A673 (cell line): ENCODE results near the gene KIF19. TPM values are rescaled to one million over a fixed set of nuclear protein-coding genes. Genes with fewer than 3 reads are reported as not detected.
A peak's percentile ranks its signal among the peaks of the same experiment; 100 is the strongest.

Experiments used
- BruUV-seq: library from RNA; stranded (reverse); fragments of 400-500 nt; replicated peaks from 2 replicates; lab custom pipeline; 2021; lab: Mats Ljungman, UMichigan
- CTCF ChIA-PET: fragments of 300-600 bp; sonication (Branson Sonifier 250); formaldehyde crosslinking; loops from one replicate; lab custom pipeline; 2022; ENCODE audit warnings: antibody characterized with exemption; lab: Charles Lee
- POLR2A ChIA-PET: fragments of 300-600 bp; sonication (Branson Sonifier 250); formaldehyde crosslinking; loops from one replicate; lab custom pipeline; 2022; ENCODE audit warnings: antibody characterized with exemption; ENCODE audit not compliant: low non-redundant PET; lab: Charles Lee
- DNase-seq: peaks from one replicate; pipeline ENCODE4 v3.0.0-alpha.2; 2015; ENCODE audit warnings: low spot score
- H3K27ac ChIP-seq: fragments of 200-600 bp; sonication (generic); 2 replicates; pipeline ENCODE4 v1.5.1; 2016; ENCODE audit warnings: mixed run types, low read depth, mild to moderate bottlenecking, mixed read lengths, antibody characterized with exemption, low read length; ENCODE audit not compliant: poor library complexity, severe bottlenecking
- H3K27me3 ChIP-seq: fragments of 200-600 bp; sonication (generic); replicated peaks from 2 replicates; pipeline ENCODE4 v1.6.1; 2017; ENCODE audit warnings: mixed run types, low read depth, mild to moderate bottlenecking, mixed read lengths, antibody characterized with exemption, low read length; ENCODE audit not compliant: insufficient read depth, poor library complexity
- H3K36me3 ChIP-seq: fragments of 200-600 bp; sonication (generic); 2 replicates; pipeline ENCODE4 v1.6.1; 2016; ENCODE audit warnings: mixed run types, mild to moderate bottlenecking, mixed read lengths, antibody characterized with exemption, low read length; ENCODE audit not compliant: insufficient read depth, poor library complexity, severe bottlenecking
- H3K4me1 ChIP-seq: fragments of 200-600 bp; sonication (generic); 2 replicates; pipeline ENCODE4 v1.6.1; 2017; ENCODE audit warnings: mixed run types, mild to moderate bottlenecking, mixed read lengths, antibody characterized with exemption, low read length; ENCODE audit not compliant: insufficient read depth, poor library complexity, severe bottlenecking
- H3K4me3 ChIP-seq: fragments of 200-600 bp; sonication (generic); 2 replicates; pipeline ENCODE4 v1.5.1; 2016; ENCODE audit warnings: low read depth, mixed run types, mild to moderate bottlenecking, mixed read lengths, low read length; ENCODE audit not compliant: poor library complexity, severe bottlenecking
- H3K9me3 ChIP-seq: fragments of 200-600 bp; sonication (generic); 2 replicates; pipeline ENCODE4 v1.6.1; 2016; ENCODE audit warnings: mixed run types, low read depth, mild to moderate bottlenecking, mixed read lengths, antibody characterized with exemption, low read length; ENCODE audit not compliant: poor library complexity, severe bottlenecking
- EZH2 ChIP-seq: fragments of 200-600 bp; sonication (generic); IDR thresholded peaks from 2 replicates; pipeline ENCODE4 v1.6.1; 2017; ENCODE audit warnings: borderline replicate concordance, low read depth, mild to moderate bottlenecking, mixed read lengths, antibody characterized with exemption, low read length; ENCODE audit not compliant: poor library complexity, severe bottlenecking
- intact Hi-C: fragments of 100-400 bp; cut with micrococcal nuclease; formaldehyde crosslinking; loops from one replicate; pipeline ENCODE4 v1.10.0; 2022; ENCODE audit not compliant: unreplicated experiment
- total RNA-seq: library from RNA; stranded (reverse); gene quantifications from 2 replicates; pipeline ENCODE4 v1.2.3, GENCODE V29; 2021
- TF ChIP-seq, protein P1 (sequence below): fragments of 300-800, 200-600 bp; sonication (generic); conservative IDR thresholded peaks from 2 replicates; pipeline ENCODE4 v1.5.1; 2017; ENCODE audit warnings: low read depth, mild to moderate bottlenecking, antibody characterized with exemption, low read length, moderate library complexity, mixed read lengths

The KIF19 gene
- total RNA-seq, 1 experiment from 2014 or later, result not detected

DNA sequence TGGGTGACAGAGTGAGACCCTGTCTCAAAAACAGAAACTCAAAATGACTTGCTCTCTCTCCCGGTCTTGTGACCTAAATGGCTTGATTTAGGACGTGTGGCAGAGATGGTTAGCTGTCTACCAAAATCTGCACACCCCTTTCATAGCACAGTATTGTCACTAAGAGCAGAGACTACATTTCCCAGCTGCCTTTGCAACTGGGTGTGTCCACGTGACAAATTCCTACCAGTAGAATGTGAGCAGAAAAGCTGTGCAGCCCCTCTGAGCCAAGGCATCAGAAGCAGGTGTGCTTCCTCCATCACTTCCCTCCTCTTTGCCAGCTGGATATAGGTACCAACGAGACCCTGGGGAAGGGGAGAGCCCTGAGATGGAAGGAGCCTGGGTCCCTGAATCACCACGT, 66.8 kb downstream of the KIF19 start:
- H3K4me3 ChIP-seq, result no peak overlapping the region
- no peaks in the 10 kb centered on the region for H3K27me3 ChIP-seq
- no peak for TF ChIP-seq EZH2
- TF ChIP-seq, protein P1, sequence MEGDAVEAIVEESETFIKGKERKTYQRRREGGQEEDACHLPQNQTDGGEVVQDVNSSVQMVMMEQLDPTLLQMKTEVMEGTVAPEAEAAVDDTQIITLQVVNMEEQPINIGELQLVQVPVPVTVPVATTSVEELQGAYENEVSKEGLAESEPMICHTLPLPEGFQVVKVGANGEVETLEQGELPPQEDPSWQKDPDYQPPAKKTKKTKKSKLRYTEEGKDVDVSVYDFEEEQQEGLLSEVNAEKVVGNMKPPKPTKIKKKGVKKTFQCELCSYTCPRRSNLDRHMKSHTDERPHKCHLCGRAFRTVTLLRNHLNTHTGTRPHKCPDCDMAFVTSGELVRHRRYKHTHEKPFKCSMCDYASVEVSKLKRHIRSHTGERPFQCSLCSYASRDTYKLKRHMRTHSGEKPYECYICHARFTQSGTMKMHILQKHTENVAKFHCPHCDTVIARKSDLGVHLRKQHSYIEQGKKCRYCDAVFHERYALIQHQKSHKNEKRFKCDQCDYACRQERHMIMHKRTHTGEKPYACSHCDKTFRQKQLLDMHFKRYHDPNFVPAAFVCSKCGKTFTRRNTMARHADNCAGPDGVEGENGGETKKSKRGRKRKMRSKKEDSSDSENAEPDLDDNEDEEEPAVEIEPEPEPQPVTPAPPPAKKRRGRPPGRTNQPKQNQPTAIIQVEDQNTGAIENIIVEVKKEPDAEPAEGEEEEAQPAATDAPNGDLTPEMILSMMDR, result no peak
- H3K36me3 ChIP-seq, result no peaks in the 10 kb centered on the region
- H3K27ac ChIP-seq, result no peak overlapping the region
- peaks cover 11% of the 10 kb centered on the region for H3K4me1 ChIP-seq
- H3K9me3 ChIP-seq, result no peaks in the 10 kb centered on the region
- CTCF ChIA-PET, result no interaction called here
- POLR2A ChIA-PET, result no interaction called here
- intact Hi-C loops, result no loop called here
- peak; percentile 33 for DNase-seq
- BruUV-seq, result no TSS peak

DNA sequence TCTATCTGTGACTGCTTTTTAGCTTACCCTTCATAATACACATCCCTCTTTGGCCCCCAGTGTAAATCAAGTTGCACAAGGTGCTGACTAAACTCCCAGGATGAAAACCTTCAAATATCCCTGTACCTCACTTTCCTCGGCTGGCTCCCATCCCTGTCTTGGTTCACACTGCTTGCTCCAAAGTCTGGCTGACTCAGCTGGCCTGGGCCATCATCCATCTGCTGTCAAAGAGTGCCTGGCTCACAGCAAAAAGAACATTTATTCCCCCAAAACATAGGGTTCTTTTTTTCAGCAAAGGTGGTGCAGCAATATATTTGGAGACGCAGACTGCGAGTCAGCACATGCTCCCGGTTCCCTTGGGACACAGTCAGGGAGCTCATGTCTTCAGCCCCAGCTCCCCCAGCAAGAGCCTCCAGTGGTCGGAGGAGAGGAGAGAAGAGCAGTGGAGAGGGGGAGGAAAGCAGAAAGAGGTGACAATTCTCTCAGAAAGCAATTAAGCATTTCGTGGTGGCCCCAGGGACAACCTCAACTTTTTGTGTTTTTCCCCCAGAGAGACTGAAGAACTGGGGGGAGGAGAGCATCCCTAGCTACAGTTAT, 67.4 kb downstream of the KIF19 start:
- Histone ChIP-seq H3K9me3 (no peaks in the 10 kb centered on the region), H3K27me3 (no peaks in the 10 kb centered on the region), H3K36me3 (no peaks in the 10 kb centered on the region), H3K4me3 (no peak overlapping the region), H3K27ac (no peak overlapping the region), H3K4me1 (peaks cover 11% of the 10 kb centered on the region)
- TF ChIP-seq, protein P1, result no peak
- TF ChIP-seq EZH2, result no peak
- CTCF ChIA-PET, result interaction anchor here (0.7 kb wide), 1 partner anchor 14 kb away, joined by 4 read pairs; no protein-coding TSS in a partner anchor
- intact Hi-C loops, result no loop called here
- BruUV-seq, result no TSS peak
- no peak for DNase-seq
- POLR2A ChIA-PET, result no interaction called here

DNA sequence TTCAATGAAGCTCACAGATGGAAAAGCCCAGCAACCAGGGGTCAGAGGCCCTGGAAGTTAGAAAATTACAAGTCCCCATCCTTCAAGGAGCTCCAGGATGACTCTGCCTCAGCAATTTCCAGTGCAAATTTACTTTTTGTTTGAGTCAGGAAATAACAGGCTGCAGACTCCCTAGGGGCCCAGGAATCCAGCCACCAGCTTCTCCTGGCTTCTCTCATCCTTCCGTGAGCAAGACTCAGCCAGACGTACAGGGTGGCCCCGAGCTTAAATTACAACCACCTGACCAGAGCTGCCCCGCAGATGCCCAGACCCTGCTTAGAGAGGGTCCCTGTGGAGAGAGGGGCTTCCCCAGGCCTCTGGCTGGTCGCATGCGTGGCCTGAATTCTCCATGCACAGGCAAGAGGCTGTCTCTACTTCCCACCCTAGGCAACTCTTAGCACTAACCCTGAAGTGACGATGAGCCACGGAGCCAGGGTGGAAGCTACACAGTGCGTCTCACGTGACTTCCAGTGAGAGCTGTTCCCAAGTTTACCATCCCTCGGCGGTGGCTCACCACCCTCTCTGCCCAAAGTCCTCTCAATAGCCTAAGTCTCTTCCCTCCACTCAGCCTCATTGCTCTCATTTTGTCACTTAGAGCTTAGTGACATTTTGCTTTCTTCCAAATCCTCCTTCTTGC, 68.4 kb downstream of the KIF19 start:
- ChIA-PET CTCF (no interaction called here), POLR2A (no interaction called here)
- intact Hi-C loops, result no loop called here
- no peak for DNase-seq
- H3K27me3 ChIP-seq, result no peaks in the 10 kb centered on the region
- TF ChIP-seq, protein P1, result no peak
- TF ChIP-seq EZH2, result no peak
- H3K4me1 ChIP-seq, result peaks cover 11% of the 10 kb centered on the region
- no peaks in the 10 kb centered on the region for H3K9me3 ChIP-seq
- H3K27ac ChIP-seq, result no peak overlapping the region
- BruUV-seq, result no TSS peak
- H3K4me3 ChIP-seq, result no peak overlapping the region
- H3K36me3 ChIP-seq, result no peaks in the 10 kb centered on the region
